ENCODE measurements around the gene MAGEA12.
"Not testable (repeated sequence)": the region's sequence is repeated elsewhere in the genome, so short reads cannot be mapped to it uniquely, and the experiment has no call there.

DNA sequence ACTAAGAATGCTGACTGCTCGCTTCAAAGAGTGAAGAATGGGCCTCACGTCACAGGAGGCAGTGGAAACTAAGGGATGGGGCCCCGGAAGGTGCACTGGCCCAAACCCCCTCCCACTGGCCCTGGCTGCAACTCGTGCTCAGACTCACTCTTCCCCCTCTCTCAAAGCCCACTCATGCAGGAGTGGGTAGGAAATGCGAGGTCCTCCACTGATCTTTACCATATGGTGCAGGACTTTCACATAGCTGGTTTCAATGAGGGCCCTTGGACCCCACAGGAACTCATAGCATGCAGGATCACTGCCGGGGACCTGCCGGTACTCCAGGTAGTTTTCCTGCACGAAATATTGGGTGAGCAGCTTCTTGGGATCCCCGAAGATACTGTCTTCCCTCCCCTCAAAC, 33.0 kb downstream of the MAGEA12 start:
- TF ChIP-seq, protein P1, sequence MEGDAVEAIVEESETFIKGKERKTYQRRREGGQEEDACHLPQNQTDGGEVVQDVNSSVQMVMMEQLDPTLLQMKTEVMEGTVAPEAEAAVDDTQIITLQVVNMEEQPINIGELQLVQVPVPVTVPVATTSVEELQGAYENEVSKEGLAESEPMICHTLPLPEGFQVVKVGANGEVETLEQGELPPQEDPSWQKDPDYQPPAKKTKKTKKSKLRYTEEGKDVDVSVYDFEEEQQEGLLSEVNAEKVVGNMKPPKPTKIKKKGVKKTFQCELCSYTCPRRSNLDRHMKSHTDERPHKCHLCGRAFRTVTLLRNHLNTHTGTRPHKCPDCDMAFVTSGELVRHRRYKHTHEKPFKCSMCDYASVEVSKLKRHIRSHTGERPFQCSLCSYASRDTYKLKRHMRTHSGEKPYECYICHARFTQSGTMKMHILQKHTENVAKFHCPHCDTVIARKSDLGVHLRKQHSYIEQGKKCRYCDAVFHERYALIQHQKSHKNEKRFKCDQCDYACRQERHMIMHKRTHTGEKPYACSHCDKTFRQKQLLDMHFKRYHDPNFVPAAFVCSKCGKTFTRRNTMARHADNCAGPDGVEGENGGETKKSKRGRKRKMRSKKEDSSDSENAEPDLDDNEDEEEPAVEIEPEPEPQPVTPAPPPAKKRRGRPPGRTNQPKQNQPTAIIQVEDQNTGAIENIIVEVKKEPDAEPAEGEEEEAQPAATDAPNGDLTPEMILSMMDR (IDR thresholded peaks at IDR 0.05): not testable (repeated sequence)
- not testable (repeated sequence) for TF ChIP-seq POLR2AphosphoS5 (IDR thresholded peaks at IDR 0.05)
